Smooth muscle cell (in vitro differentiated cells): ENCODE data around the gene NFIA. TPM values are rescaled to one million over a fixed set of nuclear protein-coding genes. Genes with fewer than 3 reads are reported as not detected.

Experiments used
- DNase-seq: peaks from one replicate; lab custom pipeline; 2025; ENCODE audit not compliant: unreplicated experiment; lab: John Stamatoyannopoulos, UW
- H2AFZ ChIP-seq: fragments of 200-600 bp; sonication (generic); 2 replicates; pipeline ENCODE4 v1.6.0; 2016; ENCODE audit warnings: antibody characterized with exemption, low read depth, mild to moderate bottlenecking
- H3F3A ChIP-seq: fragments of 200-600 bp; sonication (generic); 2 replicates; pipeline ENCODE4 v1.6.0; 2017; ENCODE audit warnings: antibody characterized with exemption, low read depth
- H3K27ac ChIP-seq: fragments of 200-600 bp; sonication (generic); 2 replicates; pipeline ENCODE4 v1.5.1; 2016; ENCODE audit warnings: low read depth, mild to moderate bottlenecking
- H3K27me3 ChIP-seq: fragments of 200-600 bp; sonication (generic); 2 replicates; pipeline ENCODE4 v1.6.1; 2016; ENCODE audit warnings: low read depth, mild to moderate bottlenecking
- H3K36me3 ChIP-seq: fragments of 200-600 bp; sonication (generic); 2 replicates; pipeline ENCODE4 v1.5.1; 2016; ENCODE audit warnings: low read depth
- H3K4me1 ChIP-seq: fragments of 200-600 bp; sonication (generic); 2 replicates; pipeline ENCODE4 v1.5.1; 2016; ENCODE audit warnings: low read depth
- H3K4me2 ChIP-seq: fragments of 200-600 bp; sonication (generic); 2 replicates; pipeline ENCODE4 v1.6.0; 2016; ENCODE audit warnings: mild to moderate bottlenecking
- H3K4me3 ChIP-seq: fragments of 200-600 bp; sonication (generic); 2 replicates; pipeline ENCODE4 v1.5.1; 2016; ENCODE audit warnings: mild to moderate bottlenecking
- H3K79me2 ChIP-seq: fragments of 200-600 bp; sonication (generic); 2 replicates; pipeline ENCODE4 v1.6.0; 2016; ENCODE audit warnings: low read depth, mild to moderate bottlenecking
- H3K9ac ChIP-seq: fragments of 200-600 bp; sonication (generic); 2 replicates; pipeline ENCODE4 v1.6.0; 2016; ENCODE audit warnings: low read depth
- H3K9me3 ChIP-seq: fragments of 200-600 bp; sonication (generic); replicated peaks from 2 replicates; pipeline ENCODE4 v1.5.1; 2016; ENCODE audit warnings: low read depth
- H4K20me1 ChIP-seq: fragments of 200-600 bp; sonication (generic); 2 replicates; pipeline ENCODE4 v1.6.0; 2016; ENCODE audit warnings: low read depth
- CTCF ChIP-seq: fragments of 200-600 bp; sonication (generic); IDR thresholded peaks from 2 replicates; pipeline ENCODE4 v1.5.1; 2017; ENCODE audit warnings: borderline replicate concordance, mild to moderate bottlenecking, antibody characterized with exemption; ENCODE audit not compliant: insufficient read depth, poor library complexity, severe bottlenecking
- WGBS: methylation state at CpG from one replicate; pipeline ENCODE4 v1.1.7; 2016; ENCODE audit warnings: low lambda C conversion rate; 5-methylcytosine and 5-hydroxymethylcytosine counted together
- polyA plus RNA-seq: library from polyadenylated mRNA; unstranded; fragments of >200 nt; fragmentation: Nextera tagmentation; extraction: Ambion mirVana; gene quantifications from 2 replicates; pipeline ENCODE4 v1.2.1, GENCODE V29; 2016
- total RNA-seq: library from RNA; depleted of rRNA; stranded (reverse); fragments of >200 nt; gene quantifications from 2 replicates; pipeline ENCODE4 v1.2.3, GENCODE V29; 2014

NFIA gene
- total and polyA plus RNA-seq, 2 experiments from 2014 or later: 5.0 to 6.2 TPM

DNA sequence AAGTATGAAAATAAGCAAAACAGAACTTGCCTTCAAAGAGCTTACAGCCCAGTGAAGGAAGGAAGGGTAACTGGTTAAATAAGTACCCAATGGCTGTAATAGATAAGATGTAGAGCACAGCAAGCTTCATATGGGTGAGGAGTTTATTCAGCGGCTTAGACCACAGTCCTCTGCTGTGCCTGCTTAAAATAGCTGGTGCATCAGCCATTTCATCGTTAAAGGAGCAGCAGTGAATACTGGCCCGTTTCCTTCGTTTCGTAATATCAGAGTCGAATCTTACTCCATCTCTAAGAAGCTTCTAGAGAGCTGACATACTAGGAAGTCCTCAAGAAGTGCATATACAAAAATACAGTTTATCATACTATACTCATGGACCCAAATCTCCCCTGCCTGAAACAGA lies 286.5 kb downstream of the NFIA start:
- Histone ChIP-seq H4K20me1 (no peaks in the 10 kb centered on the region), H3K27me3 (no peaks in the 10 kb centered on the region), H3F3A (no peaks in the 10 kb centered on the region), H3K4me2 (no peak overlapping the region), H3K27ac (no peak overlapping the region), H3K9ac (no peak overlapping the region), H2AFZ (no peak overlapping the region), H3K79me2 (no peaks in the 10 kb centered on the region), H3K36me3 (no peaks in the 10 kb centered on the region), H3K4me1 (no peaks in the 10 kb centered on the region), H3K9me3 (no peaks in the 10 kb centered on the region), H3K4me3 (no peak overlapping the region)
- no peak for TF ChIP-seq CTCF
- WGBS: 70% methylated on average over 6 of the region's 6 CpGs
- DNase-seq: no peak

GRCh38 chr1:61370177-61370912 lies 288.0 kb downstream of the NFIA start:
- Histone ChIP-seq H3K36me3 (no peaks in the 10 kb centered on the region), H3K4me2 (no peak overlapping the region), H3K9ac (no peak overlapping the region), H3K4me3 (no peak overlapping the region), H3F3A (no peaks in the 10 kb centered on the region), H3K79me2 (no peaks in the 10 kb centered on the region), H3K27me3 (no peaks in the 10 kb centered on the region), H3K27ac (no peak overlapping the region), H2AFZ (no peak overlapping the region), H3K9me3 (no peaks in the 10 kb centered on the region), H4K20me1 (no peaks in the 10 kb centered on the region), H3K4me1 (no peaks in the 10 kb centered on the region)
- 61% methylated on average over 10 of the region's 10 CpGs for WGBS
- DNase-seq: no peak
- TF ChIP-seq CTCF: no peak

DNA sequence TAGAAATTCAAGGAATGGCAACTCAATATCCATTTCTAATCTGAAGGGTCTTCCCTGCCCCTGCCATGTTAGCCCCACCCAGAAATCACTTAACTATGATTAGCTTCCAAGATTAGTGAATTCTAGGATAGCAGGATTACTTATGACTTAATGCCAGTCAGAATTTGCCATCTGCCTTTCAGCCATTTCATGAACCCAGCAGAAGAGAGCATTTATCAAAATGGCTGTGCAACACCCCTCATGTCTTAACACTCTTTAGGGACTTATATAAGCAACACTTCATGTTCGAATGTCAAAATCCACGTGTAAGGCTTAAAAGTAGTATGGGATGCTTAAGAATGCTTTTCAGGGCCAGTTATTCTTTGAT lies 288.5 kb downstream of the NFIA start:
- no peaks in the 10 kb centered on the region for H3K27me3 ChIP-seq
- H3K79me2 ChIP-seq: no peaks in the 10 kb centered on the region
- no peak overlapping the region for H2AFZ ChIP-seq
- WGBS: 87% methylated on average over 2 of the region's 2 CpGs
- no peaks in the 10 kb centered on the region for H4K20me1 ChIP-seq
- H3K4me1 ChIP-seq: no peaks in the 10 kb centered on the region
- H3K9me3 ChIP-seq: no peaks in the 10 kb centered on the region
- H3K4me3 ChIP-seq: no peak overlapping the region
- DNase-seq: no peak
- TF ChIP-seq CTCF: no peak
- H3K27ac ChIP-seq: no peak overlapping the region
- H3K36me3 ChIP-seq: no peaks in the 10 kb centered on the region
- no peaks in the 10 kb centered on the region for H3F3A ChIP-seq
- H3K4me2 ChIP-seq: no peak overlapping the region
- no peak overlapping the region for H3K9ac ChIP-seq

GRCh38 chr1:61372944-61373343 lies 290.6 kb downstream of the NFIA start:
- no peak overlapping the region for H3K4me2 ChIP-seq
- no peaks in the 10 kb centered on the region for H3K79me2 ChIP-seq
- no peaks in the 10 kb centered on the region for H3K9me3 ChIP-seq
- H3K4me3 ChIP-seq: no peak overlapping the region
- H2AFZ ChIP-seq: no peak overlapping the region
- H3K4me1 ChIP-seq: no peaks in the 10 kb centered on the region
- DNase-seq: no peak
- WGBS: 93% methylated on average over 5 of the region's 5 CpGs
- H3K27ac ChIP-seq: no peak overlapping the region
- TF ChIP-seq CTCF: no peak
- no peaks in the 10 kb centered on the region for H4K20me1 ChIP-seq
- H3K36me3 ChIP-seq: no peaks in the 10 kb centered on the region
- H3K9ac ChIP-seq: no peak overlapping the region
- no peaks in the 10 kb centered on the region for H3K27me3 ChIP-seq
- no peaks in the 10 kb centered on the region for H3F3A ChIP-seq
